GM18909 (cell line): Measurements from ENCODE around the gene TTC7B.
A peak's percentile ranks its signal among the peaks of the same experiment; 100 is the strongest.

Experiments used
- ATAC-seq: cut with Tn5 transposase; IDR thresholded peaks from one replicate; pipeline ENCODE4 v1.9.1; 2021; ENCODE audit warnings: mild to moderate bottlenecking; ENCODE audit not compliant: unreplicated experiment, poor library complexity

TTC7B gene

DNA sequence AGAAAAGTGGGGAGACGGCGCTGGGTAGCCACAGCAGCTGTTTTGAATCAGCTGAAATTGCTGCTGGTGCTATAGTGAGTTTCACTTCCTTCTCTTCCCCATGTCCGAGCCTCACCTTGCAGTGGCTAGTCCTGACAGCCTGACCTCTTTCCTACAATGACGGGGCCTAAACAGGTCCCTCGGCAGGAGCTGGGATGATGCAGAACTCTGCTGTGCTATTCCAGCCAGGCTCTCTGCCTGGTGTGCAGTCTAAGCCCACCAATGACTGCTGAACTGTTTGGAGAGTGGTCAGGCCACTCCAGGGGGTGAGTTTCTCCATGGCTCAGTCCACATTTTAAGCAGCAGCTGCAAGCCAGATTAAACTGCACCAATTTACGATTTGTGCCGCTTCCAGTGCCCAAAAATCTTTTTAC lies 207.3 kb downstream of the TTC7B start:
- ATAC-seq = peak; percentile 64

GRCh38 chr14:90608281-90608680 lies 207.9 kb downstream of the TTC7B start:
- no peak for ATAC-seq

DNA sequence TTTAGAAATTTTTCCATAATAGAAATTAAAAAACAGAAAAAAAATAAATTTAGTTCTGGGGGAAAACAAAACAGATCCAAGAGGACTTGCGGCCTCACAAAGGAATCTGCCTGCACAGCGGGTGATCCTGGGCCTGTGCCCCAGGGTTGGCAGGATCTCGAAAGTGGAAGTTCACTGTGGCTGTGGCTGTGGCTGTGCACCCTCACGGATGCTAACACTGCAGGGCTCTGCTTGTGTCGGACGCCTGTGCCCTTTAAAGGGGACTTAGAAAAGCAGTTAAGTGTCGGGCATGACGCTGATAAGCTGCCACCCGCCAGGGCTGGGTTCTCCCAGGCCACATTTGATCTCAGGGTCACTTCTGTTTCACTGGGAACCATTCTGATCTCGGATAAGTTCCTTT lies 209.1 kb downstream of the TTC7B start:
- ATAC-seq = no peak

- no peak for ATAC-seq
These were observed 209.8 kb downstream of the TTC7B start for GRCh38 chr14:90606434-90606833.

DNA sequence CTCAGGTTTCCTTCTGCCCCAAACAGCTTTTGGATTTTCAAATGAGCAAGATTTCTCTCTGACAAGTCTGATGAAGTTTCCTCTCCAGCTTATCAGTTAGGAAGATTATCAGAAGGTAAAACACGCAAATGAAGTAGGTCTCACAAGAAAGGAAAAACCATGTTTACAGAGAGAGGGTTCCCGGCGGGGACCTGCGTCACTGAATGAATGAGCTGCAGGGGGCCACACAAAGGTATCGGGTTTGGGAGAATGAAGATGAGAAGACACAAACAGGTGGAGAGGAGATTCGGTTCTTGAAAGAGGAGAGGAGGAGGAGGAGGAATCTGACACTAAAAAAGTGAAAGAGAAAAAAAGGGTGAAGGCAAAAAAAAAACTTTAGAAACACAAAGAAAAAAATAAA lies 210.8 kb downstream of the TTC7B start:
- no peak for ATAC-seq

- ATAC-seq = no peak
These were observed 211.9 kb downstream of the TTC7B start for GRCh38 chr14:90604356-90604755.

DNA sequence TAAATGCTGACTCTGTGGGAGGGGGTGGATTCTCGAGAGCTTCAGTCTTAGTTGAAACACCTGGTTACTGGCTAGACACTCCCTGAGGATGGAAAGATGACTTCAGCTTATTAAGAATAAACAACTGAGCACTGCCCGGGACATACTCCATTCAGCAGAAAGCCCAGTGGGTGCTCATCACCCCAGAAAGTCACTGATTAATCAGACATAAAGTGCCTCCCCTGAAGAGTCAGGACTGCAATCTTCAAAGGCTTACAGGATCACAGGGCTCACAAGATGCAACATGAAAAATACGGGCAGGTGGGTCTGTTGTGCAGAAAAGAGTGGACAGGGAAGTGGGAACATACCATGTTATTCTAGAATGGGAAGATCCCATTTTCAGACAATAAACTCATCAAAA lies 212.4 kb downstream of the TTC7B start:
- no peak for ATAC-seq

- no peak for ATAC-seq
These were observed 212.9 kb downstream of the TTC7B start for GRCh38 chr14:90603336-90603735.

- ATAC-seq = no peak
These were observed 214.0 kb downstream of the TTC7B start for GRCh38 chr14:90602088-90602687.

DNA sequence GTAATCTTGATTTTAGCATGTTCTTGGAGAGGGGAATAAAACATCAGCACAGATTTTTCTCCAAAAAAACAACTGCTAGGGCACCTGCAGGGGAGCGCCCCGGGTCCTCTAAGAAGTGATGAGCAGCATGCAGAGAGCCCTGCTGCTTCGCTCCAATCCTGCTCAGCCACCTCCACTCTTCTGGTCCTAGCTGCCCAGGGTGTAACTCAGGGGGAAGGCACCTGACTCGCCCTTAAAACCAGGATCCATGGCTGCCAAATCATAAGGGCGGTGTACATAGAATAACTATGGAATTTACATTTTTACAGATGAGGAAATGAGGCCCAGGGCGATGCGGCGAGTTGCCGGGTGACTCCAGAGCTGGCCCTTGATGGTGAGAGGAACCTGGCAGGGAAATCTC lies 214.7 kb downstream of the TTC7B start:
- no peak for ATAC-seq

GRCh38 chr14:90600619-90601018 lies 215.6 kb downstream of the TTC7B start:
- no peak for ATAC-seq

DNA sequence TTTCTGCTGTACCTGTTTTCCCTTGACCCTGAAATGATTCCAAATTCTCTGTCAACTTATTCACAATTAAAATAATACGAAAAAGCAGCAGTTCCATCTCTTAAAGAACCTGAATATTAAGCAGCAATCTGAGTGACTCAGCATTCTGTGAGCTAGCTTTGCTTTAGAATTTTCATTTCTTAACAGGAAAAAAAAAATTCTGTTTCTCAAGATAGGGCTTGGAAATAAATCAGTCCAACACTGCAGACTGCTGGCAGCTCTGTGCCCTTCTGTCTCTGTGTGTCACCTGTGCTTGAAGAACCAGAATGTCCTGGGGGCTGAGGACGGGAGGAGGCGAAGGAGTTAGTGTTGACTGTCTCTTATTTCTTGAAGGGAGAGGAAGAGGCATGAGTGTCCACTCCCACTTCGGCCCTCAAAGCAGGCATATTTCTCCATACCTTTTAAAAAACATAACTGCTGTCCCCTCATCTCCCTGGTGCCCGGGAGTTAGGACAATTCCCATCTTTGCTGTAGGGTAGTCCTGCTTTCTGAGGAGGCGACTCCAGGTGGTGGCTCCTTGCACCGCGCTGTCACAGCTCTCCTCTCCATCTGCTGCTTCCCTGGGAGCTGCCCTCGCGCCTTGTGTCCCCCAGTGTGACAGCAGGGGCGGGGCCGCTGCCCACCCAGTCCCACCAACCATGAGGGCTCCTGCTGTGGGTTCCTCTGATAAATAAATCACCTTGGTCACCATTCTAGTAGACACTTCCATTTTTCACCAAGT lies 216.3 kb downstream of the TTC7B start:
- no peak for ATAC-seq

DNA sequence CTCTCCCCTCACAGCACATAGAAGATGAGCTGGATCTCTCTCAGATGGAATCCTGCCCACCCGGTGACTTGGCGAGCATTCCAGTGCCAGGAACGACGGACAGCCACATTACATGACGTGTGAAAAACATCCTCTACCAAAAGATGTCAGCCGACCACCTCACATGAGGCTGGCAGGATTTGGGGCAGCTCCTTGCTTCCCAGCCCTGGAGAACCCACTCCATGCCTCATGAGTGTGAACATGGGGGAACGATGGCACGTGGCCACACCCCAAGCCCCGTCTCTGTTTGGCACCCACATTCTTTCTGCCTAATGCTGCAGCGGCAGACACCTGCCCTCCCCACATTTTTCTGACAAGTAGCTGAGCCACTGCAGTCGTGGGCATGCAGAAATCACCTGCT lies 216.9 kb downstream of the TTC7B start:
- ATAC-seq = no peak

DNA sequence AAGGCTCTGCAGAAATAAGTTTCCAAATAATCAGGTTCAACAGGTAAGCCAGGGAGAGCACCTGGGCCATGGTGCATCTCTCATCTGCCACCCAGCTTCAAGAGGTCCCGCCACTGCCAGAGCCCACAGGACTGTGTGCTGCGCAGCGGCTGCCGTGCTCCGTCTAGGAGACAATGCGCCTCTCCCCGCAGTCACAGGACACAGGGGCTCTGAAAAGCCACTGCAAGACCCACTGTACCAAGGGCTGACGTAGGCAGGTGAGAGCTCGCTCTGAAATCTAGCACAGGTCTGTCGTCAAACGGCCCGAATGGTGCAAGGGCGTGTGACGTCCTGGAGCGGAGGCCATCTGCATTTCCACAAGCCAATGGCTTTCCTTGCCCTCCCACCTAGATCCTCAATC lies 218.3 kb downstream of the TTC7B start:
- no peak for ATAC-seq

GRCh38 chr14:90596733-90597132 lies 219.5 kb downstream of the TTC7B start:
- ATAC-seq = no peak

DNA sequence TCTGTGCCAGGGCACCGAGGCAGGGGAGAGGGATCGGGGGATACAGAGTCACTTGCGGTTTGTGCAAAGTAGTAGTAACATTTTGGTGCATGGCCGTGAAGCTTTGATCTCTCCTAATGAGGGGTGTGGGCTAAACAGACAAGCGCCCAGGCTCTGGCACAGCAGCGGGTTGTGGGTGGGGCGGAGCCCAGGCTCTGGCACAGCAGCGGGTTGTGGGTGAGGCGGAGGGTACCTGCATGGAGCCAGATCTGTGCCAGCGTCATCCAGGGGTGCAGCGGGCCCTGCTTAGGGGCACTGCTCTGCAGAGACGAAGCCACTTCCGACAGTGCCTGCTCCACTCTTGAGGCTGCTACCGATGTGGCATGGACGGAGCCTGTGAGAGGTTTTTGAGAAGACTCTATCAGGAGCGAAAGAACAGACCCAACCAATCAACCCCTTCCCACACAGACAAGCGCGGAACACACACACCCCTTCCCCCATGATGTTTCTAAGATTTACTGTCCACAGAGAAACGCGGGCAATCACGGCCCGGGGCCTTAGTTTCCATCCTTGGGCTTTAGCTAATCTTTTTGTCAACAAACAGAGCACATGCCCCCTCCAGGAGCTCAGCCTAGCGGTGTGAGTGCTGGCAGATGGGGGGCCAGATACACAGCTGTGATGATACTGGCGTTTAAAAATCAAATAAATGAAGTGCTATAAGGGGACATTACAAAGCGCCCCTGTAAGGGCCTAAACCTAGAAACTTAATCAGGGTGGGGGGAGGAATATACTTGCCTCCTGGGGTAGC lies 222.8 kb downstream of the TTC7B start:
- ATAC-seq = no peak

GRCh38 chr14:90592655-90593054 lies 223.6 kb downstream of the TTC7B start:
- ATAC-seq = no peak

DNA sequence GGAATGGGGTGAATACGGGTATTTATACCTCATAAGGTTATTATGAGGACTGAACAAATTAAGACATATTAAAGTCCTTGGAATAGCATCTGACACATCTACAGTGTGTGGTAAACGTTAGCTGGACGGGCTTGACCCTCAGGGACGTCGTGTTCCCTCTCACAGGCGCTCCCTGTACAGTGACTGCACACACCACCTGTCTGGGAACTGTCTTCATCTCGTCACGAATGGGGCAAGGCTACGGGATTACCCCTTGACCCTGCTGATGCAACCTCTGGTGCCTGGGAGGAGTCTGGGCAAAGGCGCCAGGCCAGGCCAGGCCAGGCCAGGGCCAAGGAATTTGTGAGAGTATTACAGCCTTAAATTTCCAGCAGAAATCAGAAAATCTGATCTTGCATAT lies 228.3 kb downstream of the TTC7B start:
- ATAC-seq = no peak

- ATAC-seq = no peak
These were observed 228.8 kb downstream of the TTC7B start for GRCh38 chr14:90587252-90587910.

- no peak for ATAC-seq
These were observed 231.1 kb downstream of the TTC7B start for GRCh38 chr14:90585106-90585505.
